OCI-LY1 (cell line): ENCODE data around the gene E2F4.

Source experiments
- H2AFZ ChIP-seq: fragments of 200-600 bp; sonication (generic), shearing (Covaris generic); 2 replicates; pipeline ENCODE4 v1.6.0; 2014; ENCODE audit warnings: antibody characterized with exemption, mild to moderate bottlenecking, low read length
- H3F3A ChIP-seq: fragments of 200-600 bp; sonication (generic), shearing (Covaris generic); 2 replicates; pipeline ENCODE4 v1.6.0; 2014; ENCODE audit warnings: mild to moderate bottlenecking, antibody characterized with exemption, low read length, moderate library complexity; ENCODE audit not compliant: insufficient read depth
- H3K27ac ChIP-seq: fragments of 200-600 bp; sonication (generic); 2 replicates; pipeline ENCODE4 v1.5.1; 2014; ENCODE audit warnings: low read length, mixed run types, mild to moderate bottlenecking, low read depth; ENCODE audit not compliant: poor library complexity, severe bottlenecking
- H3K27me3 ChIP-seq: fragments of 200-600 bp; sonication (generic); 2 replicates; pipeline ENCODE4 v1.6.0; 2014; ENCODE audit warnings: antibody characterized with exemption, mild to moderate bottlenecking, low read length, moderate library complexity; ENCODE audit not compliant: insufficient read depth
- H3K36me3 ChIP-seq: fragments of 200-600 bp; sonication (generic); 2 replicates; pipeline ENCODE4 v1.6.1; 2014; ENCODE audit warnings: mild to moderate bottlenecking, antibody characterized with exemption, low read length, moderate library complexity, mixed read lengths; ENCODE audit not compliant: insufficient read depth
- H3K4me1 ChIP-seq: fragments of 200-600 bp; sonication (generic); 2 replicates; pipeline ENCODE4 v1.5.1; 2014; ENCODE audit warnings: mild to moderate bottlenecking, low read length, moderate library complexity; ENCODE audit not compliant: insufficient read depth, severe bottlenecking
- H3K4me2 ChIP-seq: fragments of 200-600 bp; sonication (generic), shearing (Covaris generic); 2 replicates; pipeline ENCODE4 v1.6.1; 2014; ENCODE audit warnings: low read length
- H3K4me3 ChIP-seq: fragments of 200-600 bp; sonication (generic); 2 replicates; pipeline ENCODE4 v1.5.1; 2014; ENCODE audit warnings: low read length, low read depth, mild to moderate bottlenecking, mixed read lengths; ENCODE audit not compliant: poor library complexity, severe bottlenecking
- H3K79me2 ChIP-seq: fragments of 200-600 bp; shearing (Covaris generic); 2 replicates; pipeline ENCODE4 v1.6.1; 2016; ENCODE audit warnings: mixed run types, low read length, mixed read lengths; ENCODE audit not compliant: insufficient read depth
- H3K9ac ChIP-seq: fragments of 200-600 bp; sonication (generic), shearing (Covaris generic); 2 replicates; pipeline ENCODE4 v1.6.1; 2014; ENCODE audit warnings: mild to moderate bottlenecking, low read length, mixed read lengths
- H3K9me2 ChIP-seq: fragments of 200-600 bp; sonication (generic), shearing (Covaris generic); 2 replicates; pipeline ENCODE4 v1.6.1; 2014; ENCODE audit warnings: low read depth, mild to moderate bottlenecking, low read length, mixed read lengths
- H3K9me3 ChIP-seq: fragments of 200-600 bp; shearing (Covaris generic); 2 replicates; pipeline ENCODE4 v1.6.1; 2014; ENCODE audit warnings: low read length, mixed read lengths
- H4K20me1 ChIP-seq: fragments of 200-600 bp; sonication (generic), shearing (Covaris generic); 2 replicates; pipeline ENCODE4 v1.6.0; 2016; ENCODE audit warnings: mild to moderate bottlenecking, low read length; ENCODE audit not compliant: insufficient read depth
- CTCF ChIP-seq: fragments of 200-600 bp; sonication (generic), shearing (Covaris generic); IDR thresholded peaks from 2 replicates; pipeline ENCODE4 v1.5.1; 2017; ENCODE audit warnings: mild to moderate bottlenecking, antibody characterized with exemption, low read length, moderate library complexity, mixed read lengths
- EZH2 ChIP-seq: fragments of 200-600 bp; sonication (generic), shearing (Covaris generic); IDR thresholded peaks from 2 replicates; pipeline ENCODE4 v1.8.0; 2017; ENCODE audit warnings: borderline replicate concordance, mixed run types, mild to moderate bottlenecking, antibody characterized with exemption, low read length, moderate library complexity, mixed read lengths

E2F4 gene

DNA sequence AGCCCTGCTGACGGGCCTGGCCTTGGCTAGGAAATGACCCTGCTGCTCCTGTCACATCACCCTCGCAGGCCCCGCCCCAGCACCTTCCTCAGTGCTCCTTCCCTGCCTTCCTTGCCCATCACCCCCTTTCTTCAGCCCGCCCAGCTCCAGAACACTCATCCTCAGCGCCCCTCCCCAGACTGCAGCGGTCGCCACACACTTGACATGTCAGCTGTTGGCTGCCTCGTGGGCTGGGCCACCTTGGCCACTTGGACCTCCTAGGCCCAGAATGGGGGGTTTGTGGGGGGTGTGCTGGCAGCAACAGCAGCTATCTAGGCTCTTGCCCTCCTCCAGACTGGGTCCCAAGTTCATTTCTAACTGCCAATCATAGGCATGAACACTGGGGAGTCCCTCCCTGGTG is 17.6 kb downstream of the E2F4 start:
- H3K27me3 ChIP-seq: no peaks in the 10 kb centered on the region
- H3K79me2 ChIP-seq: no peaks in the 10 kb centered on the region
- TF ChIP-seq EZH2 (no peak), CTCF (no peak)

GRCh38 chr16:67210069-67210937 is 18.3 kb downstream of the E2F4 start:
- Histone ChIP-seq H3K36me3 (no peaks in the 10 kb centered on the region), H3K4me2 (no peak overlapping the region), H3K27ac (no peak overlapping the region), H3K27me3 (no peaks in the 10 kb centered on the region), H3K4me3 (no peak overlapping the region), H3K79me2 (no peaks in the 10 kb centered on the region), H3K4me1 (no peaks in the 10 kb centered on the region), H2AFZ (no peak overlapping the region), H3F3A (no peaks in the 10 kb centered on the region), H3K9ac (no peak overlapping the region), H3K9me3 (no peaks in the 10 kb centered on the region), H4K20me1 (no peaks in the 10 kb centered on the region), H3K9me2 (no peaks in the 10 kb centered on the region)
- TF ChIP-seq EZH2 (no peak), CTCF (no peak)

More for the DNA sequence above, 17.6 kb downstream of the E2F4 start:
- Histone ChIP-seq H3K36me3 (no peaks in the 10 kb centered on the region), H3K9me2 (no peaks in the 10 kb centered on the region), H3K4me2 (no peak overlapping the region), H3K9me3 (no peaks in the 10 kb centered on the region), H3K4me1 (no peaks in the 10 kb centered on the region), H4K20me1 (no peaks in the 10 kb centered on the region), H3K9ac (no peak overlapping the region), H3K4me3 (no peak overlapping the region), H3F3A (no peaks in the 10 kb centered on the region), H3K27ac (no peak overlapping the region), H2AFZ (no peak overlapping the region)

- H3K27ac ChIP-seq: no peak overlapping the region
- H3K9ac ChIP-seq: no peak overlapping the region
- TF ChIP-seq EZH2 (no peak), CTCF (no peak)
Measured at GRCh38 chr16:67211674-67212073, 19.7 kb downstream of the E2F4 start.

More at GRCh38 chr16:67211674-67212073, 19.7 kb downstream of the E2F4 start:
- Histone ChIP-seq H3K9me2 (no peaks in the 10 kb centered on the region), H3K4me1 (no peaks in the 10 kb centered on the region), H4K20me1 (no peaks in the 10 kb centered on the region), H3K9me3 (no peaks in the 10 kb centered on the region), H2AFZ (no peak overlapping the region), H3K4me2 (no peak overlapping the region), H3K36me3 (no peaks in the 10 kb centered on the region), H3K79me2 (no peaks in the 10 kb centered on the region), H3K4me3 (no peak overlapping the region), H3K27me3 (no peaks in the 10 kb centered on the region), H3F3A (no peaks in the 10 kb centered on the region)
